ENCODE data around the gene LRRC8D. TPM values are rescaled to one million over a fixed set of nuclear protein-coding genes. Genes with fewer than 3 reads are reported as not detected.

LRRC8D gene
- total and polyA plus RNA-seq, 9 of the 15 experiments (the other 6 are each of a cell fraction or from before 2014, with no cell fraction given): 3.4 to 53.9 (median 15.9) TPM

GRCh38 chr1:89806616-89807015, 14.2 kb upstream of the LRRC8D start:
- no TSS peak for BruUV-seq (replicated peaks)
- Histone ChIP-seq H3K9me1 (ENCODE audit: control insufficient read depth, insufficient read depth, low read length) (no peaks in the 10 kb centered on the region), H3K79me2 (ENCODE audit: control insufficient read depth, insufficient read depth, low read length) (no peaks in the 10 kb centered on the region), H3K9ac (ENCODE audit: insufficient read depth in 1 of 2, low read depth in 2 of 2, low read length in 2 of 2) (no peak overlapping the region), H3K27ac (ENCODE audit: extremely low read depth, low read depth, low read length) (no peak overlapping the region), H3K36me3 (ENCODE audit: control insufficient read depth, insufficient read depth, low read length) (no peaks in the 10 kb centered on the region), H3K4me2 (ENCODE audit: insufficient read depth, low read length) (no peak overlapping the region), H3K27me3 (ENCODE audit: control insufficient read depth in 2 of 2, insufficient read depth in 2 of 2, low read length in 2 of 2) (no peaks in the 10 kb centered on the region), H4K20me1 (replicated peaks; ENCODE audit: control insufficient read depth, insufficient read depth, low read length) (no peaks in the 10 kb centered on the region), H3K9me3 (replicated peaks; ENCODE audit: control insufficient read depth, insufficient read depth, low read depth, low read length) (no peaks in the 10 kb centered on the region), H3K4me1 (replicated peaks in 1 of 2; ENCODE audit: control insufficient read depth in 2 of 2, insufficient read depth in 2 of 2, low read length in 2 of 2) (peaks cover 4 to 18% of the 10 kb centered on the region in 2 experiments; a peak in 3 of 5 replicates), H2AFZ (ENCODE audit: low read depth, low read length) (no peak overlapping the region; the same call in 1 of the 2 replicates), H3K4me3 (no peak overlapping the region)
- FAIRE-seq (no peak), ATAC-seq (no peak), DNase-seq (ENCODE audit: extremely low read depth in 1 of 4, low spot score in 3 of 4) (no peak)
- WGBS (ENCODE audit: insufficient coverage, low coverage, missing lambda C conversion rate): 64% methylated on average over 3 of the region's 3 CpGs
- in situ Hi-C loops (cut with MboI) (loop anchor here (5.0 kb wide), 2 partner anchors 146 to 181 kb away; no protein-coding TSS in a partner anchor), intact Hi-C loops (cut with micrococcal nuclease) (no loop called here)
- ChIA-PET POLR2A (interaction anchor here (0.8 to 1.8 kb wide), 2 partner anchors 14 to 18 kb away, joined by 3 to 4 read pairs; partner anchors contain the start of gene LRRC8D), CTCF (ENCODE audit: low intra/inter-chr PET ratio) (interaction anchor here (1.2 kb wide), 1 partner anchor 180 kb away, joined by 6 read pairs; no protein-coding TSS in a partner anchor)
- TF ChIP-seq NFATC3 (IDR thresholded peaks at IDR 0.05) (no peak), ZNF133 (CRISPR knock-in tag; IDR thresholded peaks at IDR 0.05) (no peak), ZNF239 (CRISPR knock-in tag; IDR thresholded peaks at IDR 0.05) (no peak), TAF15 (IDR thresholded peaks at IDR 0.05; ENCODE audit: low read depth, low read length) (no peak), ATF4 (CRISPR knock-in tag; IDR thresholded peaks at IDR 0.05) (no peak), ZNF174 (CRISPR knock-in tag; IDR thresholded peaks at IDR 0.05) (no peak), TAF1 (IDR thresholded peaks at IDR 0.05; ENCODE audit: control insufficient read depth, extremely low read depth, insufficient read depth, low read length, severe bottlenecking) (no peak), ZSCAN32 (CRISPR knock-in tag; IDR thresholded peaks at IDR 0.05) (no peak), FOXP4 (CRISPR knock-in tag; IDR thresholded peaks at IDR 0.05; ENCODE audit: borderline replicate concordance) (no peak), NEUROD1 (IDR thresholded peaks at IDR 0.05; ENCODE audit: borderline replicate concordance, low read depth, low read length, partially characterized antibody) (no peak), ATF1 (CRISPR knock-in tag; IDR thresholded peaks at IDR 0.05) (no peak), ATF1 (tag; IDR thresholded peaks at IDR 0.05) (no peak), CUX1 (CRISPR knock-in tag; IDR thresholded peaks at IDR 0.05) (no peak), ZNF263 (CRISPR knock-in tag; IDR thresholded peaks at IDR 0.05; ENCODE audit: borderline replicate concordance) (no peak), ZNF436 (CRISPR knock-in tag; IDR thresholded peaks at IDR 0.05) (no peak), BRF1 (IDR thresholded peaks at IDR 0.05; ENCODE audit: borderline replicate concordance, extremely low read depth, insufficient read length) (no peak)
